HCT116 (cell line): Measurements from ENCODE around the gene ZNF777.

Experiments used
- ATF3 ChIP-seq: IDR thresholded peaks from 2 replicates; pipeline ENCODE4 v1.6.1; 2012
- EGR1 ChIP-seq: IDR thresholded peaks from 2 replicates; pipeline ENCODE4 v1.6.1; 2012; ENCODE audit warnings: low read depth
- JUND ChIP-seq: IDR thresholded peaks from 2 replicates; pipeline ENCODE4 v1.6.1; 2012
- POLR2A ChIP-seq: IDR thresholded peaks from 2 replicates; pipeline ENCODE4 v1.7.0; 2011; ENCODE audit warnings: borderline replicate concordance; ENCODE audit not compliant: insufficient read depth, insufficient read length; ENCODE audit errors: extremely low read depth
- POLR2AphosphoS5 ChIP-seq: IDR thresholded peaks from 2 replicates; pipeline ENCODE4 v1.6.1; 2011; ENCODE audit warnings: mild to moderate bottlenecking, low read depth, low read length, moderate library complexity

DNA sequence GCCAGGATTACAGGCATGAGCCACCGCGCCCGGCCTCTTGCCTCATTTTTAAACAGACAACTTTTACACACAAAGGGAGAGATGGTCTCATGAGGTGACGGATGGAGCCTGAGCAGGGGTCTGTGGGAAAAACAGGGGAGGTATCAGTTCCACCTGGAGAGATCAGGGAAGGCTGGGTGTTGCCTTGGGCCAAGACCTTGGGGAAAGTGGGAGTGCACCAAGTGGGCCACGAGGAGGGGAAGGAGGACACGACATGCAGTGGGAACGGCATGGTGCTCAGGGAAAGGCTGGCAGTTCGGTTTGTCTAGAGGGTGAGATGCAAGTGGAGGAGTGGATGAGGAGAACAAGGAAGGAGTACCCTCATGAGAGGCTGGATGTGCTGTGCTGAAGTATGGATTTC lies 8.9 kb upstream of the ZNF777 start:
- TF ChIP-seq POLR2A (no peak), JUND (no peak), EGR1 (no peak), ATF3 (no peak), POLR2AphosphoS5 (no peak)
